RKO (cell line): ENCODE data around the gene ANOS1.
"Not testable (repeated sequence)": the region's sequence is repeated elsewhere in the genome, so short reads cannot be mapped to it uniquely, and the experiment has no call there.

Source experiments
- DNase-seq: peaks from one replicate; pipeline ENCODE4 v3.0.0-alpha.2; 2016; ENCODE audit warnings: low spot score

Gene ANOS1

GRCh38 chrX:8731559-8732395 is at the start of gene ANOS1:
ANOS1 (minus strand) TSS chrX:8732137; CDS start chrX:8732036, 101 bp downstream.
- DNase-seq, result no peak

- no peak for DNase-seq
Measured at GRCh38 chrX:8773117-8773516, 41.2 kb upstream of the ANOS1 start.

GRCh38 chrX:8760021-8760420 is 28.1 kb upstream of the ANOS1 start:
- no peak for DNase-seq

- not testable (repeated sequence) for DNase-seq
Measured at GRCh38 chrX:8758706-8759105, 26.8 kb upstream of the ANOS1 start.

- DNase-seq, result not testable (repeated sequence)
Measured at GRCh38 chrX:8757609-8758389, 25.9 kb upstream of the ANOS1 start.

- DNase-seq, result no peak
Measured at GRCh38 chrX:8755813-8756212, 23.9 kb upstream of the ANOS1 start.

GRCh38 chrX:8755116-8755515 is 23.2 kb upstream of the ANOS1 start:
- peak; percentile 32 for DNase-seq

GRCh38 chrX:8749697-8750096 is 17.8 kb upstream of the ANOS1 start:
- no peak for DNase-seq

- DNase-seq, result peak; percentile 53
Measured at GRCh38 chrX:8748855-8749254, 16.9 kb upstream of the ANOS1 start.

- DNase-seq, result peak; percentile 46
Measured at GRCh38 chrX:8743126-8743732, 11.3 kb upstream of the ANOS1 start.

- no peak for DNase-seq
Measured at GRCh38 chrX:8741981-8742380, 10.0 kb upstream of the ANOS1 start.

GRCh38 chrX:8738588-8739189 is 6.8 kb upstream of the ANOS1 start:
- peak; percentile 57 for DNase-seq

GRCh38 chrX:8737883-8738282 is 5.9 kb upstream of the ANOS1 start:
- DNase-seq, result no peak

- no peak for DNase-seq
Measured at GRCh38 chrX:8730812-8731558, 952 bp downstream of the ANOS1 start.

- no peak for DNase-seq
Measured at GRCh38 chrX:8729811-8730210, 2.1 kb downstream of the ANOS1 start.

GRCh38 chrX:8728932-8729535 is 2.9 kb downstream of the ANOS1 start:
- DNase-seq, result no peak

- DNase-seq, result no peak
Measured at GRCh38 chrX:8726031-8726652, 5.8 kb downstream of the ANOS1 start.

- DNase-seq, result no peak
Measured at GRCh38 chrX:8724300-8724699, 7.6 kb downstream of the ANOS1 start.

- DNase-seq, result no peak
Measured at GRCh38 chrX:8721536-8721935, 10.4 kb downstream of the ANOS1 start.

- no peak for DNase-seq
Measured at GRCh38 chrX:8720136-8720535, 11.8 kb downstream of the ANOS1 start.

- no peak for DNase-seq
Measured at GRCh38 chrX:8717354-8717753, 14.6 kb downstream of the ANOS1 start.
